IPS-NIHi11 (cell line): Measurements from ENCODE around the gene AAMP.

Experiments
- DNase-seq: peaks from one replicate; pipeline ENCODE4 v3.0.0; 2012; ENCODE audit warnings: mixed read lengths, low spot score

AAMP gene

GRCh38 chr2:218293715-218294429, 23.9 kb upstream of the AAMP start:
- no peak for DNase-seq

- peak; percentile 98 for DNase-seq
Observed at GRCh38 chr2:218292048-218293014, 22.4 kb upstream of the AAMP start, which contains the start of gene TMBIM1. TSS of gene TMBIM1 (minus strand) at chr2:218292503. CDS start at chr2:218282141, 10,362 bp downstream.

GRCh38 chr2:218291318-218292047, 21.5 kb upstream of the AAMP start:
- DNase-seq: no peak

GRCh38 chr2:218290316-218291261, 20.7 kb upstream of the AAMP start:
- no peak for DNase-seq

GRCh38 chr2:218289639-218290315, 19.8 kb upstream of the AAMP start:
- DNase-seq: no peak

GRCh38 chr2:218286570-218287459, 16.9 kb upstream of the AAMP start:
- DNase-seq: peak; percentile 85

GRCh38 chr2:218285604-218286003, 15.7 kb upstream of the AAMP start:
- no peak for DNase-seq

- no peak for DNase-seq
Observed at GRCh38 chr2:218284106-218284811, 14.3 kb upstream of the AAMP start.

GRCh38 chr2:218282173-218282991, 12.4 kb upstream of the AAMP start:
- no peak for DNase-seq

GRCh38 chr2:218281449-218281848, 11.5 kb upstream of the AAMP start:
- no peak for DNase-seq

- DNase-seq: no peak
Observed at GRCh38 chr2:218280260-218280870, 10.4 kb upstream of the AAMP start.

GRCh38 chr2:218278531-218279360, 8.8 kb upstream of the AAMP start:
- DNase-seq: no peak

GRCh38 chr2:218277921-218278320, 8.0 kb upstream of the AAMP start:
- DNase-seq: no peak

- DNase-seq: no peak
Observed at GRCh38 chr2:218276986-218277755, 7.2 kb upstream of the AAMP start.

GRCh38 chr2:218275371-218276072, 5.6 kb upstream of the AAMP start:
- DNase-seq: no peak
